Neural progenitor cell (in vitro differentiated cells): Measurements from ENCODE around the gene SIAH3. TPM values are rescaled to one million over a fixed set of nuclear protein-coding genes. Genes with fewer than 3 reads are reported as not detected.

Experiments used
- DNase-seq: peaks from one replicate; pipeline ENCODE4 v3.0.0-alpha.2; 2016; ENCODE audit warnings: low spot score
- H2AFZ ChIP-seq: fragments of 200-600 bp; sonication (generic); replicated peaks from 2 replicates; pipeline ENCODE4 v1.6.1; 2016; ENCODE audit warnings: antibody characterized with exemption
- H3F3A ChIP-seq: fragments of 200-600 bp; sonication (generic); 2 replicates; pipeline ENCODE4 v1.6.1; 2016; ENCODE audit warnings: antibody characterized with exemption, low read depth
- H3K27ac ChIP-seq: fragments of 200-600 bp; sonication (generic); 2 replicates; pipeline ENCODE4 v1.5.1; 2016; ENCODE audit warnings: mild to moderate bottlenecking
- H3K27me3 ChIP-seq: fragments of 200-600 bp; sonication (generic); 2 replicates; pipeline ENCODE4 v1.6.1; 2016; ENCODE audit warnings: mild to moderate bottlenecking, moderate library complexity
- H3K36me3 ChIP-seq: fragments of 200-600 bp; sonication (generic); 2 replicates; pipeline ENCODE4 v1.5.1; 2016
- H3K4me1 ChIP-seq: fragments of 200-600 bp; sonication (generic); 2 replicates; pipeline ENCODE4 v1.6.1; 2016; ENCODE audit warnings: mixed run types
- H3K4me2 ChIP-seq: fragments of 200-600 bp; sonication (generic); 2 replicates; pipeline ENCODE4 v1.6.1; 2016
- H3K4me3 ChIP-seq: fragments of 200-600 bp; sonication (generic); 2 replicates; pipeline ENCODE4 v1.5.1; 2016
- H3K79me2 ChIP-seq: fragments of 200-600 bp; sonication (generic); 2 replicates; pipeline ENCODE4 v1.6.1; 2016; ENCODE audit warnings: low read depth
- H3K9ac ChIP-seq: fragments of 200-600 bp; sonication (generic); 2 replicates; pipeline ENCODE4 v1.6.1; 2016
- H3K9me3 ChIP-seq: fragments of 200-600 bp; sonication (generic); 2 replicates; pipeline ENCODE4 v1.5.1; 2016; ENCODE audit warnings: low read depth
- H4K20me1 ChIP-seq: fragments of 200-600 bp; sonication (generic); 2 replicates; pipeline ENCODE4 v1.6.1; 2016; ENCODE audit warnings: low read depth
- H3K27ac Mint-ChIP-seq: 3 replicates; pipeline ENCODE4 v1.8.0; 2021; ENCODE audit warnings: mixed read lengths
- H3K27me3 Mint-ChIP-seq: 2 replicates; pipeline ENCODE4 v1.8.0; 2022; ENCODE audit warnings: low read depth, mild to moderate bottlenecking, inconsistent platforms, moderate library complexity, mixed read lengths; ENCODE audit not compliant: insufficient read depth
- H3K36me3 Mint-ChIP-seq: 3 replicates; pipeline ENCODE4 v1.8.0; 2021; ENCODE audit warnings: mixed read lengths
- H3K4me1 Mint-ChIP-seq: 3 replicates; pipeline ENCODE4 v1.8.0; 2021; ENCODE audit warnings: mixed read lengths
- H3K4me3 Mint-ChIP-seq: 3 replicates; pipeline ENCODE4 v1.8.0; 2021; ENCODE audit warnings: mild to moderate bottlenecking, moderate library complexity, mixed read lengths
- H3K9me3 Mint-ChIP-seq: 3 replicates; pipeline ENCODE4 v1.8.0; 2020; ENCODE audit warnings: mixed read lengths
- EZH2 ChIP-seq: fragments of 200-600 bp; sonication (generic); IDR thresholded peaks from 2 replicates; pipeline ENCODE4 v1.6.1; 2017; ENCODE audit warnings: antibody characterized with exemption, mild to moderate bottlenecking, moderate library complexity
- EZH2phosphoT487 ChIP-seq: fragments of 200-600 bp; sonication (generic); IDR thresholded peaks from 2 replicates; pipeline ENCODE4 v1.6.1; 2017; ENCODE audit warnings: antibody characterized with exemption
- total RNA-seq: library from RNA; depleted of rRNA; stranded (reverse); fragments of >200 nt; gene quantifications from 2 replicates; pipeline ENCODE4 v1.2.3, GENCODE V29; 2015; ENCODE audit warnings: low replicate concordance
- TF ChIP-seq, protein P1 (sequence below): fragments of 200-600 bp; sonication (generic); IDR thresholded peaks from 2 replicates; pipeline ENCODE4 v1.5.1; 2017; ENCODE audit warnings: antibody characterized with exemption, mild to moderate bottlenecking

Gene SIAH3
- total RNA-seq, 1 donor from 2014 or later, result not detected

DNA sequence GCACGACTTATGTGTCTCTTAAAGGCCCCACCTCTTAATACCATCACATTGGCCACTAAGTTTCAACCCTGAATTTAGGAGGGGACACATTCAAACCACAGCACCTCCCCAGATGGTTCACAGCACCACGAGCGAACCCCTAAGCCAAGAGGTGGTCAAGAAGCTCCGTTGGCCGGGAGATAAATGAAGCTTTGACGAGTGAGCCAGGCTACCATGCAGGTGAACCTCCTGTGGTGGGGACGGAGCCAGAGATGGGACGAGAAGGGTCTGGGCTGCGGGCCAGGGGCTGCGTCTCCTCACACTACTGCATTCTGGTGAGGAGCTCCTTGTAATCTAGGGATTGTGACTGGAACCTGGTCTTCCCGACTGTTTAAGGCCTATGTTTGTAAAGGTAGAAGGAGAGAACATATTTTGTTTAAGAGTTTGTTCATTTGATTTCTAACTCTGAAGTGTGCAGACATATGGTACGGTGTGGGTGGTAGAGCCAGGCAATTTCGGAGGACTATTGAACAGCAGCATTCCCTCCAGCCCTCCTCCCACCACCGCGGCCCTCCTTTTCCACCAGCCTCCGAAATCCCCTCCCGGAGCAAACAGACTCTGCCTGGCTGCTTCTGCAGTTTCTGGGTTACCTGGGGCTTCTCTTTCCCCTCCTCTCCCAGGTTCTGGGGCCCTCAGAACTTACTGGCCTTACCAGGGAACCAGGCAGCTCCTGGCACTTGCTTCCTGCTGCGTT is 31.3 kb downstream of the SIAH3 start:
- Mint-ChIP-seq H3K36me3 (no peaks in the 10 kb centered on the region), H3K27ac (no peak overlapping the region), H3K4me1 (peaks cover 30% of the 10 kb centered on the region), H3K27me3 (peaks cover 8% of the 10 kb centered on the region), H3K9me3 (peaks cover 5% of the 10 kb centered on the region), H3K4me3 (no peak overlapping the region)
- H3K36me3 ChIP-seq, result no peaks in the 10 kb centered on the region
- H3K79me2 ChIP-seq, result no peaks in the 10 kb centered on the region
- no peaks in the 10 kb centered on the region for H4K20me1 ChIP-seq
- H2AFZ ChIP-seq, result no peak overlapping the region
- no peak overlapping the region for H3K9ac ChIP-seq
- DNase-seq, result no peak
- no peak overlapping the region for H3K4me2 ChIP-seq
- peaks cover 4% of the 10 kb centered on the region for H3K4me1 ChIP-seq
- no peak overlapping the region for H3K27ac ChIP-seq
- TF ChIP-seq, protein P1, sequence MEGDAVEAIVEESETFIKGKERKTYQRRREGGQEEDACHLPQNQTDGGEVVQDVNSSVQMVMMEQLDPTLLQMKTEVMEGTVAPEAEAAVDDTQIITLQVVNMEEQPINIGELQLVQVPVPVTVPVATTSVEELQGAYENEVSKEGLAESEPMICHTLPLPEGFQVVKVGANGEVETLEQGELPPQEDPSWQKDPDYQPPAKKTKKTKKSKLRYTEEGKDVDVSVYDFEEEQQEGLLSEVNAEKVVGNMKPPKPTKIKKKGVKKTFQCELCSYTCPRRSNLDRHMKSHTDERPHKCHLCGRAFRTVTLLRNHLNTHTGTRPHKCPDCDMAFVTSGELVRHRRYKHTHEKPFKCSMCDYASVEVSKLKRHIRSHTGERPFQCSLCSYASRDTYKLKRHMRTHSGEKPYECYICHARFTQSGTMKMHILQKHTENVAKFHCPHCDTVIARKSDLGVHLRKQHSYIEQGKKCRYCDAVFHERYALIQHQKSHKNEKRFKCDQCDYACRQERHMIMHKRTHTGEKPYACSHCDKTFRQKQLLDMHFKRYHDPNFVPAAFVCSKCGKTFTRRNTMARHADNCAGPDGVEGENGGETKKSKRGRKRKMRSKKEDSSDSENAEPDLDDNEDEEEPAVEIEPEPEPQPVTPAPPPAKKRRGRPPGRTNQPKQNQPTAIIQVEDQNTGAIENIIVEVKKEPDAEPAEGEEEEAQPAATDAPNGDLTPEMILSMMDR, result no peak
- TF ChIP-seq EZH2phosphoT487, result no peak
- TF ChIP-seq EZH2, result no peak
- no peaks in the 10 kb centered on the region for H3K9me3 ChIP-seq
- no peaks in the 10 kb centered on the region for H3K27me3 ChIP-seq
- no peak overlapping the region for H3K4me3 ChIP-seq
- no peaks in the 10 kb centered on the region for H3F3A ChIP-seq

DNA sequence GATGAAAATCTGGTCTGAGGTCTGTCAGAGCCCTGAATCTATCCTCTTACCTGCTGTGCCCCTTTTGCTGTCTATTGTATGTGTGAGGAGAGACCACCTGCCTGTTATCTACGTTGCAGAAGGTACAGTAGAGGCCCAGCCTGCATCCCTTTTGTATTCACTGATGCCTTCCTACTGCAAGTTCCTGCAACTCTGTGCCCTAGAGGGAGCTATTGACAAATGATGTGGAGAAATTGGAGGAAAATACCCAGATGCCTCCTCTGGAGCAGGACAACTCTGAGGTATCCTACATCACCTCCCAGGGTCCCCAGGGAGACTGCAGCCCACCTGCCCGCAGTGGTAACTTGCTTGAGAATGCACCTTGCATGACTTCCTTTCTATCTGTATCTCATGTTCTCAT is 33.7 kb downstream of the SIAH3 start:
- Mint-ChIP-seq H3K27ac (no peak overlapping the region), H3K9me3 (peaks cover 5% of the 10 kb centered on the region), H3K4me3 (no peak overlapping the region), H3K27me3 (peaks cover 9% of the 10 kb centered on the region), H3K36me3 (no peaks in the 10 kb centered on the region), H3K4me1 (peaks cover 12% of the 10 kb centered on the region)
- H3K27me3 ChIP-seq, result no peaks in the 10 kb centered on the region
- no peak overlapping the region for H3K4me2 ChIP-seq
- no peaks in the 10 kb centered on the region for H3K36me3 ChIP-seq
- no peaks in the 10 kb centered on the region for H4K20me1 ChIP-seq
- no peaks in the 10 kb centered on the region for H3K79me2 ChIP-seq
- H3K4me3 ChIP-seq, result no peak overlapping the region
- H3F3A ChIP-seq, result no peaks in the 10 kb centered on the region
- no peak overlapping the region for H3K9ac ChIP-seq
- TF ChIP-seq EZH2phosphoT487, result no peak
- TF ChIP-seq, protein P1, result peak; percentile 33
- TF ChIP-seq EZH2, result no peak
- peaks cover 4% of the 10 kb centered on the region for H3K4me1 ChIP-seq
- H3K27ac ChIP-seq, result no peak overlapping the region
- H3K9me3 ChIP-seq, result no peaks in the 10 kb centered on the region
- DNase-seq, result no peak
- no peak overlapping the region for H2AFZ ChIP-seq

DNA sequence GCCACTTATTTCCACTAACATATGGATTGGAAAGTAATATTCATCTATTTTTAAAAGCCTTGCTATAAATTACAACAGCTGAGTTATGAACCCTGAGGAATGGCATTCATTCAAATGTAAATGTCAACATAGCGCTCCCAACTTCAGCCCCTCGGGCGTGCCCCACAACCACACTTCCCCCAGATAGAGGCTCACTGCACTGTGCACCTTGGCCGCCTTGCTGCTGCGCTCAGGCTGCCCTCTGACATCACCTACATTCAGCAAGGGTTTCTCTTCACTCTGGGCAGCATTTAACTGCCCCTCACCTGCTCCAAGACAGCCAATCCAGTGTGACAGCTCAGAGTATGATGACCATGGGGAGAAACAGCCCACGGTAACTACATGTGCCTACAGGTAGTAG is 35.1 kb downstream of the SIAH3 start:
- H3K27me3 ChIP-seq, result no peaks in the 10 kb centered on the region
- peaks cover 17% of the 10 kb centered on the region for H3K4me1 Mint-ChIP-seq
- H3K9me3 ChIP-seq, result no peaks in the 10 kb centered on the region
- no peaks in the 10 kb centered on the region for H3K79me2 ChIP-seq
- H3K27ac ChIP-seq, result no peak overlapping the region
- peaks cover 4% of the 10 kb centered on the region for H3K4me1 ChIP-seq
- no peaks in the 10 kb centered on the region for H3F3A ChIP-seq
- no peak overlapping the region for H3K9ac ChIP-seq
- no peak for DNase-seq
- no peaks in the 10 kb centered on the region for H3K36me3 ChIP-seq
- H2AFZ ChIP-seq, result no peak overlapping the region
- peaks cover 9% of the 10 kb centered on the region for H3K27me3 Mint-ChIP-seq
- H3K36me3 Mint-ChIP-seq, result no peaks in the 10 kb centered on the region
- H3K4me2 ChIP-seq, result no peak overlapping the region
- H4K20me1 ChIP-seq, result no peaks in the 10 kb centered on the region
- peak overlapping the region; percentile 58 for H3K27ac Mint-ChIP-seq
- no peak overlapping the region for H3K4me3 Mint-ChIP-seq
- no peak overlapping the region for H3K4me3 ChIP-seq
- TF ChIP-seq EZH2phosphoT487 (no peak), EZH2 (no peak)
- TF ChIP-seq, protein P1, result no peak
- H3K9me3 Mint-ChIP-seq, result peaks cover 5% of the 10 kb centered on the region
